ENCODE data around the gene LRRC47. TPM values are rescaled to one million over a fixed set of nuclear protein-coding genes. Genes with fewer than 3 reads are reported as not detected.

LRRC47 gene
- total and polyA plus RNA-seq, 2 of the 13 experiments (the other 11 are each of a cell fraction or from before 2014, with no cell fraction given), result 18.3 to 52.5 TPM

DNA sequence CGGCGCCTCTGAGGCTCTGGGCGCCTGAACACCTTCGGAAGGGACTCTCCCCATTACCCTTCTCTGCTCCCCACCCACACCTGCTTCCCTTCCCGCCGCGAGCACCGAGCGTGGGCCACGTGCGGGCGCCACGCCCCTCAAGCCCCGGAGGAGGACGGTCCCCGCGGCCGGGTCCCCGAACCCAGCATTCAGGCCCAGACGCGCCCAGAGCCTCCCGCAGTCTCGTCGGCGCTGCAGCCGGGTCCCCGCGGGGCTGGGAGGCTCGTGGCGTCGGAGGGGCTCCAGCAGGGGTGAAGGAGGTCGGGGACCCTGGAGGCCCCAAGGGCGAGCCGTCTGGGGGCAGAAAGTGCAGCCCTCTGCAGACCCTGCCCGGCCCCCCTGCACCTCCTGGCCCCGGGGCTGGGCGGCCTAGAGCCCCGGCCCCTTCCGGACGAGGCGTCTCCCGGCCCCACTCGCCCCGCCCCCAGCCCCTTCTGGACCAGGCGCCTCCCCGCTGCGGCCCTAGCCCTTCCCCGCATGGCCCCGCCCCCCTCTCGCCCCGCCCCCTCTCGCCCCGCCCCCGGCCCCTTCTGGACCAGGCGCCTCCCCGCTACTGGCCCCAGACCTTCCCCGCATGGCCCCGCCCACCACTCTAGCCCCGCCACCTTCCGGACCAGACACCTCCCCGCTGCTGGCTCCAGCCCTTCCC is 24.1 kb downstream of the LRRC47 start (continued):
- TF ChIP-seq, protein P1, sequence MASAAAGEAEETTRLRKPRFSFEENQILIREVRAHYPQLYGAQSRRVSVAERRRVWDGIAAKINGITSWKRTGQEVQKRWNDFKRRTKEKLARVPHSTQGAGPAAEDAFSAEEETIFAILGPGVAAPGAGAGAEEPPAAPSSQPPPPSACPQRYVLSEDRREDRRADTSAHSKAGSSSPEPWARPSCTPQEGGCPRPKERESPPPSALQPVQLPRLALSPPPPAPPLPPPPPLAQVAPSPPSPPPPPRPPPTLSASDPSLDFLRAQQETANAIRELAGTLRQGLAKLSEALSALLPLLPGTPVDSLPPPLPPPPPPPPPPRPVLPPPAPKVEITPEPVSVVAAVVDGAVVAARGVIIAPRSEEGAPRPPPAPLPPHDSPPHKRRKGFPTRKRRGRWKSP (CRISPR knock-in tag; IDR thresholded peaks at IDR 0.05), result no peak
- TF ChIP-seq ZNF709 (CRISPR knock-in tag; IDR thresholded peaks at IDR 0.05), result no peak; the same call in 1 of the 2 replicates
- no peak for TF ChIP-seq GATA4 (IDR thresholded peaks at IDR 0.05; ENCODE audit: borderline replicate concordance, low read depth)
- no peak; the same call in 1 of the 2 replicates for TF ChIP-seq ZNF138 (CRISPR knock-in tag; IDR thresholded peaks at IDR 0.05; ENCODE audit: low read depth)
- no peak for TF ChIP-seq ATF7-NPFF (CRISPR knock-in tag; IDR thresholded peaks at IDR 0.05; ENCODE audit: low read depth)
- TF ChIP-seq SIN3B (IDR thresholded peaks at IDR 0.05; ENCODE audit: low read length), result no peak
- TF ChIP-seq KAT8 (CRISPR knock-in tag; IDR thresholded peaks at IDR 0.05), result peak; percentile 49
- no peak; the same call in 1 of the 2 replicates for TF ChIP-seq KDM2A (CRISPR knock-in tag; IDR thresholded peaks at IDR 0.05; ENCODE audit: borderline replicate concordance, low read depth)
- TF ChIP-seq CAMTA2 (CRISPR knock-in tag; IDR thresholded peaks at IDR 0.05; ENCODE audit: borderline replicate concordance), result no peak
- no peak for TF ChIP-seq ZNF614 (CRISPR knock-in tag; IDR thresholded peaks at IDR 0.05; ENCODE audit: borderline replicate concordance)
- no peak for TF ChIP-seq SMAD9 (CRISPR knock-in tag; IDR thresholded peaks at IDR 0.05)
- no peak for TF ChIP-seq AHR (CRISPR knock-in tag; IDR thresholded peaks at IDR 0.05)
- no peak for TF ChIP-seq FOXO1 (CRISPR knock-in tag; IDR thresholded peaks at IDR 0.05)
- no peak for TF ChIP-seq ZNF577 (CRISPR knock-in tag; IDR thresholded peaks at IDR 0.05; ENCODE audit: borderline replicate concordance, low read depth)
- TF ChIP-seq ZFP36L1 (CRISPR knock-in tag; IDR thresholded peaks at IDR 0.05), result peak; percentile 19; the same call in 1 of the 2 replicates
- no peak for TF ChIP-seq AKAP8 (CRISPR knock-in tag; IDR thresholded peaks at IDR 0.05)
- no peak for TF ChIP-seq CREB1 (IDR thresholded peaks at IDR 0.05)
- no peak for TF ChIP-seq CREB1 (CRISPR knock-in tag; IDR thresholded peaks at IDR 0.05)
- peak; percentile 71; the same call in 1 of the 2 replicates for TF ChIP-seq HIVEP1 (CRISPR knock-in tag; IDR thresholded peaks at IDR 0.05)
- no peak for TF ChIP-seq SCMH1 (CRISPR knock-in tag; IDR thresholded peaks at IDR 0.05; ENCODE audit: borderline replicate concordance)
- peak; percentile 51 for TF ChIP-seq RBM39 (IDR thresholded peaks at IDR 0.05; ENCODE audit: low read depth, low read length, poor library complexity, severe bottlenecking)
- TF ChIP-seq, protein P2, sequence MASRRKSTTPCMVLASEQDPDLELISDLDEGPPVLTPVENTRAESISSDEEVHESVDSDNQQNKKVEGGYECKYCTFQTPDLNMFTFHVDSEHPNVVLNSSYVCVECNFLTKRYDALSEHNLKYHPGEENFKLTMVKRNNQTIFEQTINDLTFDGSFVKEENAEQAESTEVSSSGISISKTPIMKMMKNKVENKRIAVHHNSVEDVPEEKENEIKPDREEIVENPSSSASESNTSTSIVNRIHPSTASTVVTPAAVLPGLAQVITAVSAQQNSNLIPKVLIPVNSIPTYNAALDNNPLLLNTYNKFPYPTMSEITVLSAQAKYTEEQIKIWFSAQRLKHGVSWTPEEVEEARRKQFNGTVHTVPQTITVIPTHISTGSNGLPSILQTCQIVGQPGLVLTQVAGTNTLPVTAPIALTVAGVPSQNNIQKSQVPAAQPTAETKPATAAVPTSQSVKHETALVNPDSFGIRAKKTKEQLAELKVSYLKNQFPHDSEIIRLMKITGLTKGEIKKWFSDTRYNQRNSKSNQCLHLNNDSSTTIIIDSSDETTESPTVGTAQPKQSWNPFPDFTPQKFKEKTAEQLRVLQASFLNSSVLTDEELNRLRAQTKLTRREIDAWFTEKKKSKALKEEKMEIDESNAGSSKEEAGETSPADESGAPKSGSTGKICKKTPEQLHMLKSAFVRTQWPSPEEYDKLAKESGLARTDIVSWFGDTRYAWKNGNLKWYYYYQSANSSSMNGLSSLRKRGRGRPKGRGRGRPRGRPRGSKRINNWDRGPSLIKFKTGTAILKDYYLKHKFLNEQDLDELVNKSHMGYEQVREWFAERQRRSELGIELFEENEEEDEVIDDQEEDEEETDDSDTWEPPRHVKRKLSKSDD (CRISPR knock-in tag; IDR thresholded peaks at IDR 0.05; ENCODE audit: low read depth), result no peak; the same call in 1 of the 2 replicates
- TF ChIP-seq, protein P3, sequence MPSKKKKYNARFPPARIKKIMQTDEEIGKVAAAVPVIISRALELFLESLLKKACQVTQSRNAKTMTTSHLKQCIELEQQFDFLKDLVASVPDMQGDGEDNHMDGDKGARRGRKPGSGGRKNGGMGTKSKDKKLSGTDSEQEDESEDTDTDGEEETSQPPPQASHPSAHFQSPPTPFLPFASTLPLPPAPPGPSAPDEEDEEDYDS (CRISPR knock-in tag; IDR thresholded peaks at IDR 0.05), result no peak; the same call in 1 of the 2 replicates
- TF ChIP-seq, protein P4, sequence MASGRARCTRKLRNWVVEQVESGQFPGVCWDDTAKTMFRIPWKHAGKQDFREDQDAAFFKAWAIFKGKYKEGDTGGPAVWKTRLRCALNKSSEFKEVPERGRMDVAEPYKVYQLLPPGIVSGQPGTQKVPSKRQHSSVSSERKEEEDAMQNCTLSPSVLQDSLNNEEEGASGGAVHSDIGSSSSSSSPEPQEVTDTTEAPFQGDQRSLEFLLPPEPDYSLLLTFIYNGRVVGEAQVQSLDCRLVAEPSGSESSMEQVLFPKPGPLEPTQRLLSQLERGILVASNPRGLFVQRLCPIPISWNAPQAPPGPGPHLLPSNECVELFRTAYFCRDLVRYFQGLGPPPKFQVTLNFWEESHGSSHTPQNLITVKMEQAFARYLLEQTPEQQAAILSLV (CRISPR knock-in tag; IDR thresholded peaks at IDR 0.05; ENCODE audit: borderline replicate concordance), result no peak; the same call in 1 of the 2 replicates
- TF ChIP-seq GTF3A (CRISPR knock-in tag; conservative IDR thresholded peaks at IDR 0.05), result no peak; the same call in 1 of the 2 replicates
- no peak for TF ChIP-seq ZNF737 (CRISPR knock-in tag; IDR thresholded peaks at IDR 0.05; ENCODE audit: borderline replicate concordance)
